H1 (cell line): Measurements from ENCODE around the gene PARK7. TPM values are rescaled to one million over a fixed set of nuclear protein-coding genes. Genes with fewer than 3 reads are reported as not detected.

Experiments used
- CTCF ChIA-PET: fragments of 300-600 bp; sonication (Branson Sonifier 250); formaldehyde crosslinking; loops from one replicate; lab custom pipeline; 2021; ENCODE audit not compliant: partially characterized antibody; lab: Charles Lee
- POLR2A ChIA-PET: fragments of 300-600 bp; sonication (Branson Sonifier 250); formaldehyde crosslinking; loops from one replicate; lab custom pipeline; 2021; ENCODE audit warnings: inconsistent platforms; ENCODE audit not compliant: partially characterized antibody; lab: Charles Lee
- DNase-seq, 2 experiments: peaks; one replicate each; pipeline versions ENCODE4 v3.0.0 to v3.0.0-alpha.2; 2010 to 2022; ENCODE audit warnings: low spot score in 2 of 2, low read depth in 1 of 2, mixed read lengths in 1 of 2
- FAIRE-seq: peaks from 2 replicates; lab custom pipeline; 2011; peaks lifted over from hg19 to GRCh38; lab: Jason Lieb, UNC
- H2AFZ ChIP-seq: 2 replicates; pipeline ENCODE4 v1.8.1; 2012; ENCODE audit warnings: low read length, inconsistent platforms
- H2AK5ac ChIP-seq: 2 replicates; pipeline ENCODE4 v1.6.1; 2013; ENCODE audit warnings: low read depth, low read length
- H2BK120ac ChIP-seq: replicated peaks from 2 replicates; pipeline ENCODE3; 2013; ENCODE audit warnings: low read depth, low read length, inconsistent platforms
- H2BK12ac ChIP-seq: 2 replicates; pipeline ENCODE4 v1.6.1; 2013; ENCODE audit warnings: low read depth, low read length
- H2BK15ac ChIP-seq: 2 replicates; pipeline ENCODE4 v1.6.1; 2013; ENCODE audit warnings: low read length
- H2BK20ac ChIP-seq: 2 replicates; pipeline ENCODE4 v1.6.1; 2013; ENCODE audit warnings: low read length
- H2BK5ac ChIP-seq: 2 replicates; pipeline ENCODE4 v1.6.1; 2013; ENCODE audit warnings: low read depth, low read length
- H3K14ac ChIP-seq: 2 replicates; pipeline ENCODE4 v1.6.1; 2013; ENCODE audit warnings: inconsistent platforms; ENCODE audit not compliant: insufficient read length
- H3K18ac ChIP-seq: 2 replicates; pipeline ENCODE4 v1.6.1; 2013; ENCODE audit warnings: low read length; ENCODE audit errors: extremely low read depth
- H3K23ac ChIP-seq: 2 replicates; pipeline ENCODE4 v1.6.1; 2013; ENCODE audit warnings: inconsistent platforms; ENCODE audit not compliant: insufficient read length
- H3K23me2 ChIP-seq: 2 replicates; pipeline ENCODE4 v1.6.1; 2013; ENCODE audit warnings: low read depth, low read length
- H3K27ac ChIP-seq: 2 replicates; pipeline ENCODE4 v1.6.1; 2011; ENCODE audit warnings: low read depth, low read length, inconsistent platforms
- H3K27me3 ChIP-seq, 4 experiments: replicated peaks in 1 of 4; 1 replicate in 1 of 4; 2 replicates in 3 of 4; pipeline versions ENCODE4 v1.6.1 to v1.8.1; 2011 to 2013; ENCODE audit warnings: low read length in 3 of 4, mild to moderate bottlenecking in 3 of 4, inconsistent platforms in 2 of 4, mixed read lengths in 2 of 4, moderate library complexity in 1 of 4; ENCODE audit not compliant: control insufficient read depth in 3 of 4, insufficient read depth in 3 of 4; ENCODE audit errors: extremely low read depth in 1 of 4
- H3K36me3 ChIP-seq, 4 experiments: 2 replicates each; pipeline versions ENCODE4 v1.6.1 to v1.8.1; 2011 to 2013; ENCODE audit warnings: mild to moderate bottlenecking in 4 of 4, low read length in 3 of 4, moderate library complexity in 2 of 4, control low read depth in 1 of 4, inconsistent platforms in 1 of 4; ENCODE audit not compliant: insufficient read depth in 4 of 4, control insufficient read depth in 2 of 4
- H3K4ac ChIP-seq: replicated peaks from 2 replicates; pipeline ENCODE3; 2013; ENCODE audit warnings: low read length, low read depth, mixed read lengths, inconsistent platforms; ENCODE audit not compliant: insufficient read length
- H3K4me1 ChIP-seq, 4 experiments: replicated peaks in 1 of 4; 1 replicate in 1 of 4; 2 replicates in 3 of 4; pipeline versions ENCODE4 v1.6.1 to v1.8.1; 2011 to 2013; ENCODE audit warnings: low read length in 3 of 4, inconsistent platforms in 2 of 4, mixed read lengths in 1 of 4; ENCODE audit not compliant: insufficient read depth in 4 of 4, control insufficient read depth in 3 of 4
- H3K4me2 ChIP-seq, 2 experiments: 2 replicates each; pipeline versions ENCODE4 v1.6.1 to v1.8.1; 2011 to 2013; ENCODE audit warnings: low read depth in 2 of 2, low read length in 2 of 2, control low read depth in 1 of 2, inconsistent platforms in 1 of 2, mild to moderate bottlenecking in 1 of 2; ENCODE audit not compliant: insufficient read depth in 1 of 2
- H3K4me3 ChIP-seq, 4 experiments: fragments of 200-600, 300-600 bp in 1 of 4; sonication (generic), shearing (Covaris generic), sonication (Bioruptor Twin) in 1 of 4; 2 replicates each; pipeline versions ENCODE4 v1.5.1 to v1.8.1; 2011 to 2016; ENCODE audit warnings: low read length in 4 of 4, low read depth in 3 of 4, control low read depth in 2 of 4, inconsistent platforms in 2 of 4, mild to moderate bottlenecking in 2 of 4, mixed read lengths in 1 of 4, moderate library complexity in 1 of 4; ENCODE audit not compliant: insufficient read depth in 2 of 4; ENCODE audit errors: extremely low read depth in 1 of 4
- H3K56ac ChIP-seq: replicated peaks from 2 replicates; pipeline ENCODE3; 2013; ENCODE audit warnings: low read depth, mild to moderate bottlenecking, mixed read lengths, low read length, inconsistent platforms; ENCODE audit not compliant: insufficient read length
- H3K79me1 ChIP-seq: 2 replicates; pipeline ENCODE4 v1.6.1; 2013; ENCODE audit warnings: low read depth, low read length, control low read depth
- H3K79me2 ChIP-seq, 2 experiments: 2 replicates each; pipeline versions ENCODE4 v1.6.1 to v1.8.1; 2012 to 2013; ENCODE audit warnings: low read length in 2 of 2, mild to moderate bottlenecking in 2 of 2, inconsistent platforms in 1 of 2; ENCODE audit not compliant: insufficient read depth in 2 of 2, control insufficient read depth in 1 of 2
- H3K9ac ChIP-seq, 4 experiments: replicated peaks in 1 of 4; 1 replicate in 1 of 4; 2 replicates in 3 of 4; pipeline versions ENCODE4 v1.6.1 to v1.8.1; 2011 to 2013; ENCODE audit warnings: low read depth in 3 of 4, low read length in 3 of 4, control low read depth in 2 of 4, mild to moderate bottlenecking in 2 of 4, moderate library complexity in 2 of 4, inconsistent platforms in 1 of 4; ENCODE audit errors: extremely low read depth in 1 of 4
- H3K9me3 ChIP-seq, 2 experiments: 2 replicates each; pipeline versions ENCODE4 v1.6.1 to v1.8.1; 2012 to 2013; ENCODE audit warnings: mild to moderate bottlenecking in 2 of 2, moderate library complexity in 2 of 2, control low read depth in 1 of 2, inconsistent platforms in 1 of 2, low read depth in 1 of 2, low read length in 1 of 2, mixed read lengths in 1 of 2; ENCODE audit not compliant: insufficient read depth in 2 of 2
- H4K20me1 ChIP-seq, 2 experiments: replicated peaks in 1 of 2; 2 replicates each; pipeline versions ENCODE3 to v1.8.1; 2011 to 2013; ENCODE audit warnings: inconsistent platforms in 2 of 2, low read length in 2 of 2, mild to moderate bottlenecking in 1 of 2; ENCODE audit not compliant: insufficient read depth in 2 of 2, control insufficient read depth in 1 of 2
- H4K5ac ChIP-seq: 2 replicates; pipeline ENCODE4 v1.6.1; 2013; ENCODE audit warnings: low read length, low read depth, mixed read lengths, inconsistent platforms; ENCODE audit not compliant: insufficient read length
- H4K8ac ChIP-seq: 2 replicates; pipeline ENCODE4 v1.8.0; 2013; ENCODE audit warnings: mild to moderate bottlenecking, moderate library complexity, low read length, inconsistent platforms; ENCODE audit not compliant: insufficient read depth; ENCODE audit errors: extremely low read depth
- H4K91ac ChIP-seq: replicated peaks from 2 replicates; pipeline ENCODE3; 2013; ENCODE audit warnings: low read length, mixed read lengths, inconsistent platforms; ENCODE audit not compliant: insufficient read length
- ASH2L ChIP-seq: fragments of 200-600, 300-600 bp; sonication (generic); IDR thresholded peaks from one replicate; pipeline ENCODE4 v1.7.1; 2017; ENCODE audit warnings: low read length
- CHD2 ChIP-seq: IDR thresholded peaks from 2 replicates; pipeline ENCODE4 v1.6.1; 2012; ENCODE audit warnings: low read length, improper control_type of control experiment
- KDM4A ChIP-seq: IDR thresholded peaks from one replicate; pipeline ENCODE4 v1.7.1; 2012; ENCODE audit warnings: low read depth, mild to moderate bottlenecking, moderate library complexity, low read length, inconsistent platforms; ENCODE audit not compliant: severe bottlenecking
- MAFK ChIP-seq: IDR thresholded peaks from 2 replicates; pipeline ENCODE4 v1.6.1; 2012; ENCODE audit warnings: low read depth, mild to moderate bottlenecking, improper control_type of control experiment, low read length
- POLR2AphosphoS5 ChIP-seq: IDR thresholded peaks from 2 replicates; pipeline ENCODE4 v1.6.1; 2011; ENCODE audit warnings: low read depth, low read length
- RAD21 ChIP-seq, 2 experiments: IDR thresholded peaks in 1 of 2; conservative IDR thresholded peaks in 1 of 2; 2 replicates each; pipeline ENCODE4 v1.6.1; 2011; ENCODE audit warnings: low read depth in 2 of 2, low read length in 2 of 2, improper control_type of control experiment in 1 of 2, inconsistent platforms in 1 of 2, mild to moderate bottlenecking in 1 of 2, moderate library complexity in 1 of 2
- WGBS, 2 experiments: shearing (Covaris generic) in 1 of 2; methylation state at CpG; one replicate each; pipeline versions ENCODE4 v1.1.6 to v1.1.7; 2013 to 2015; ENCODE audit warnings: low lambda C conversion rate in 2 of 2, mixed read lengths in 2 of 2, inconsistent platforms in 1 of 2, low coverage in 1 of 2, missing lambda C conversion rate in 1 of 2; ENCODE audit not compliant: insufficient replicate concordance in 2 of 2, insufficient coverage in 1 of 2, insufficient read length in 1 of 2; ENCODE audit errors: extremely low coverage in 1 of 2, missing lambda C conversion rate in 1 of 2; 5-methylcytosine and 5-hydroxymethylcytosine counted together
- polyA plus RNA-seq, 7 experiments: library from polyadenylated mRNA; depleted of rRNA in 3 of 7; stranded (reverse) in 5 of 7; unstranded in 2 of 7; fragments of >200 nt in 5 of 7; fragments of 200-250 nt in 2 of 7; gene quantifications; 1 replicate in 5 of 7; 2 replicates in 1 of 7; 4 replicates in 1 of 7; pipeline versions ENCODE4 v1.2.1 to v1.2.3, GENCODE V29; 2011 to 2013; ENCODE audit warnings: missing spikeins in 2 of 7, mixed read lengths in 2 of 7
- total RNA-seq: library from RNA; stranded (reverse); fragmentation: NEBNext Ultra II Directional; extraction: Animal tissue kit (Norgen Biotek cat#: 25700); gene quantifications from 2 replicates; pipeline ENCODE4 v1.2.1, GENCODE V29; 2021
- TF ChIP-seq, protein P1 (sequence below), 3 experiments: IDR thresholded peaks; 1 replicate in 2 of 3; 2 replicates in 1 of 3; pipeline versions ENCODE4 v1.5.1 to v1.6.1; 2011; ENCODE audit warnings: low read length in 3 of 3, mild to moderate bottlenecking in 3 of 3, inconsistent platforms in 2 of 3, low read depth in 1 of 3, moderate library complexity in 1 of 3; ENCODE audit not compliant: insufficient read depth in 1 of 3; ENCODE audit errors: control extremely low read depth in 1 of 3

The PARK7 gene
- total and polyA plus RNA-seq, 2 of the 8 experiments (the other 6 are each of a cell fraction or from before 2014, with no cell fraction given), result 206 to 383 TPM

DNA sequence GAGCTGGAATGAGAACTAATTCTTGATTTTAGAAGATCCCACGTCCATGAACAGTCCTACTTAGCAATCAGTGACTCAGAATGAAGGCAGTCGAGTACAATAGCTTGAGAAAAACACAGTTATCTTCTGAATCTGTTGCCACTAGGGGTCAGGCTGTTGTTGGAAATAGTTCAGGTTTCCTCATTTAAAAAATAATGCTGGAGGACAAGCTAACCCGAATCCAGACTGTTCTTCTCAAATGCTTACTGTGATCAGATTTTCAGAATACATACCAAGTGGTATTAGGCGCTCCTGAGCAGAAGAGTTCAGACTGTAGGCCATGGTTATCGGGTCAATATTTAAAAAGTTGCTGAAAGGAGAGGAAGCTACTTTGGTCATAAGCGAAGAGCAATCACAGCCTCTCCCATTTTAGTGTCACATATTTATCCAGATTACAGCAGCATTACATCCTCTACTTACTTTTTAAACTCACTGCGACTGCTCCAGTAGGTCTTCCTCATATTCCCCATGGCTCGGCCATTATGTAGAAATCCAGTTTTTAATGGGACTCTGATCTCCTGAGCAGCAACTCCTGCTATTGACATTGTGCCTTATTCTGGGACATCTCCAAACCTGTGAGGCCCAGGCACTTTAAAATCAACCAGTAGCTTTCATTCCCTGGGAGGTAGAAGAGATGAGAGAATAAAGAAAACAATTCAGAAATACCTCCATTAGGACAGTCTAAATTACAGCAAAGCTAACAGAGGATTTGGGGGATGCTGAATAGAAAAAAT lies 53.7 kb downstream of the PARK7 start:
- TF ChIP-seq, protein P1, sequence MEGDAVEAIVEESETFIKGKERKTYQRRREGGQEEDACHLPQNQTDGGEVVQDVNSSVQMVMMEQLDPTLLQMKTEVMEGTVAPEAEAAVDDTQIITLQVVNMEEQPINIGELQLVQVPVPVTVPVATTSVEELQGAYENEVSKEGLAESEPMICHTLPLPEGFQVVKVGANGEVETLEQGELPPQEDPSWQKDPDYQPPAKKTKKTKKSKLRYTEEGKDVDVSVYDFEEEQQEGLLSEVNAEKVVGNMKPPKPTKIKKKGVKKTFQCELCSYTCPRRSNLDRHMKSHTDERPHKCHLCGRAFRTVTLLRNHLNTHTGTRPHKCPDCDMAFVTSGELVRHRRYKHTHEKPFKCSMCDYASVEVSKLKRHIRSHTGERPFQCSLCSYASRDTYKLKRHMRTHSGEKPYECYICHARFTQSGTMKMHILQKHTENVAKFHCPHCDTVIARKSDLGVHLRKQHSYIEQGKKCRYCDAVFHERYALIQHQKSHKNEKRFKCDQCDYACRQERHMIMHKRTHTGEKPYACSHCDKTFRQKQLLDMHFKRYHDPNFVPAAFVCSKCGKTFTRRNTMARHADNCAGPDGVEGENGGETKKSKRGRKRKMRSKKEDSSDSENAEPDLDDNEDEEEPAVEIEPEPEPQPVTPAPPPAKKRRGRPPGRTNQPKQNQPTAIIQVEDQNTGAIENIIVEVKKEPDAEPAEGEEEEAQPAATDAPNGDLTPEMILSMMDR (IDR thresholded peaks at IDR 0.05; ENCODE audit: control extremely low read depth in 1 of 3, insufficient read depth in 1 of 3, low read depth in 1 of 3, low read length in 3 of 3), result peak in 2 of 3 experiments; percentile 62 to 69; a peak in 3 of 4 replicates
- no peak for TF ChIP-seq CHD2
- no peak for TF ChIP-seq KDM4A
- no peak for TF ChIP-seq MAFK
- TF ChIP-seq POLR2AphosphoS5, result no peak
- TF ChIP-seq ASH2L, result no peak
- TF ChIP-seq RAD21 (IDR thresholded peaks at IDR 0.05 in 1 of 2, conservative IDR thresholded peaks at IDR 0.05 in 1 of 2; ENCODE audit: low read depth in 2 of 2, low read length in 2 of 2), result peak; percentile 81 to 83
- H3K9me3 ChIP-seq, result no peaks in the 10 kb centered on the region
- H3K36me3 ChIP-seq, result peaks cover 12 to 33% (median 28%) of the 10 kb centered on the region in 4 experiments
- no peaks in the 10 kb centered on the region for H3K27me3 ChIP-seq
- H2BK15ac ChIP-seq, result no peak overlapping the region
- H4K20me1 ChIP-seq, result peaks cover 4 to 6% of the 10 kb centered on the region in 2 experiments
- H2BK120ac ChIP-seq, result no peak overlapping the region
- H3K56ac ChIP-seq, result no peak overlapping the region
- CTCF ChIA-PET, result interaction anchor here (0.6 to 12.6 kb wide), 53 partner anchors 9 to 711 kb away, joined by 3 to 211 read pairs (median 4); partner anchors contain the start of gene SLC45A1
- H3K27ac ChIP-seq, result no peak overlapping the region
- DNase-seq, result no peak
- no peak overlapping the region for H3K23ac ChIP-seq
- 52% methylated on average over 8 of the region's 8 CpGs; no CpG with 5 or more reads in 1 of the 2 experiments for WGBS, 2 experiments
- no peak overlapping the region for H2AK5ac ChIP-seq
- no peak overlapping the region for H3K9ac ChIP-seq
- H4K5ac ChIP-seq, result no peak overlapping the region
- no peak overlapping the region for H3K18ac ChIP-seq
- no peak overlapping the region for H2BK12ac ChIP-seq
- H3K4me1 ChIP-seq, result peaks cover 4 to 15% (median 10%) of the 10 kb centered on the region in 4 experiments; a peak in 6 of 7 replicates
- no peak overlapping the region for H3K14ac ChIP-seq
- no peak overlapping the region for H2BK5ac ChIP-seq
- no peak overlapping the region for H4K91ac ChIP-seq
- peak; percentile 74 for FAIRE-seq
- H3K4me2 ChIP-seq, result no peak overlapping the region
- H3K4me3 ChIP-seq, result no peak overlapping the region
- H3K79me2 ChIP-seq, result peaks cover 4 to 70% of the 10 kb centered on the region in 2 experiments
- no peaks in the 10 kb centered on the region; the same call in 1 of the 2 replicates for H3K79me1 ChIP-seq
- H3K4ac ChIP-seq, result no peak overlapping the region
- no peak overlapping the region for H4K8ac ChIP-seq
- no peaks in the 10 kb centered on the region for H3K23me2 ChIP-seq
- H2BK20ac ChIP-seq, result no peak overlapping the region
- no peak overlapping the region for H2AFZ ChIP-seq
- POLR2A ChIA-PET, result interaction anchor here (0.7 to 1.9 kb wide), 7 partner anchors 9 to 309 kb away, joined by 3 to 12 read pairs (median 4); partner anchors contain the start of genes ERRFI1 and PARK7
